Right lobe of liver (tissue), 4 donors: ENCODE results near the gene ANXA6.

Experiments used
- CTCF ChIP-seq, 4 donors: fragments of 200-600 bp in 3 of 4; fragments of 450-650 bp in 1 of 4; IDR thresholded peaks; one replicate each; pipeline versions ENCODE4 v1.5.1 to v1.8.0; 2016 to 2022; ENCODE audit warnings: antibody characterized with exemption in 4 of 4, mild to moderate bottlenecking in 2 of 4
- POLR2A ChIP-seq: fragments of 450-650 bp; IDR thresholded peaks from one replicate; pipeline ENCODE4 v1.6.1; 2017; ENCODE audit warnings: antibody characterized with exemption, mild to moderate bottlenecking
- donor health status: DM: no; HTN: no; CAD: no.
- donor health status: DM: no; HTN: no; CAD: no.
- donor health status: DM: no; HTN: yes; CAD: no.

DNA sequence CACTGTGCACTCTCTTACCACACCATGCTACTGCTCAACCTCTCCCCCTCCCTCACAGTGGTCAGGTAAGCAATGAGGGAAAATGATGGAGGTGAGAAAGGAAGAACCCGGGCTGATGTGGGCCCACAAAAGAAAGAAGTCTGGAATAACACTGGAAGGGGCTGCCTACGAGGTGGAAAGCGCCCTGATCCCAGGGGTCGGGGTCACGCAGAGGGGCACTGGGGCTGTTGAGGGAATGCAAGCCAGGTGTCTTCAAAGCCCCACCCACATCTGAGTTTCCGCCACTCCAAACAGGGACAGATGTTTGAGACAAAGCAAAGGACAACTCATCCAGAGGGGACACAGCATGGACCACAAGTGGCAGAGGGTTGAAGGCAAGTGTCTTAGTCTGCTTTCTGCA is 81.0 kb downstream of the ANXA6 start:
- TF ChIP-seq CTCF (IDR thresholded peaks at IDR 0.05) = no peak
- TF ChIP-seq POLR2A = no peak
